ENCODE results near the gene CXXC5. TPM values are rescaled to one million over a fixed set of nuclear protein-coding genes. Genes with fewer than 3 reads are reported as not detected.

CXXC5 gene
- total and polyA plus RNA-seq, 12 donors = 28.7 to 51.6 (median 36.0) TPM

GRCh38 chr5:139667730-139668063 lies 19.5 kb downstream of the CXXC5 start:
- Histone ChIP-seq H3K9me3 (no peaks in the 10 kb centered on the region), H3K4me3 (peak overlapping the region; percentile 24 to 66 (median 56)), H3K27ac (peak overlapping the region; percentile 88 to 98 (median 94)), H3K36me3 (no peaks in the 10 kb centered on the region), H3K4me1 (peaks cover 50 to 99% (median 87%) of the 10 kb centered on the region in 9 donors), H3K27me3 (no peaks in the 10 kb centered on the region)
- 32 to 33% methylated on average over 5 of the region's 5 CpGs for WGBS, 2 donors
- ATAC-seq (peak in 1 of 8 donors; percentile 0), DNase-seq (no peak)
- TF ChIP-seq, protein P1, sequence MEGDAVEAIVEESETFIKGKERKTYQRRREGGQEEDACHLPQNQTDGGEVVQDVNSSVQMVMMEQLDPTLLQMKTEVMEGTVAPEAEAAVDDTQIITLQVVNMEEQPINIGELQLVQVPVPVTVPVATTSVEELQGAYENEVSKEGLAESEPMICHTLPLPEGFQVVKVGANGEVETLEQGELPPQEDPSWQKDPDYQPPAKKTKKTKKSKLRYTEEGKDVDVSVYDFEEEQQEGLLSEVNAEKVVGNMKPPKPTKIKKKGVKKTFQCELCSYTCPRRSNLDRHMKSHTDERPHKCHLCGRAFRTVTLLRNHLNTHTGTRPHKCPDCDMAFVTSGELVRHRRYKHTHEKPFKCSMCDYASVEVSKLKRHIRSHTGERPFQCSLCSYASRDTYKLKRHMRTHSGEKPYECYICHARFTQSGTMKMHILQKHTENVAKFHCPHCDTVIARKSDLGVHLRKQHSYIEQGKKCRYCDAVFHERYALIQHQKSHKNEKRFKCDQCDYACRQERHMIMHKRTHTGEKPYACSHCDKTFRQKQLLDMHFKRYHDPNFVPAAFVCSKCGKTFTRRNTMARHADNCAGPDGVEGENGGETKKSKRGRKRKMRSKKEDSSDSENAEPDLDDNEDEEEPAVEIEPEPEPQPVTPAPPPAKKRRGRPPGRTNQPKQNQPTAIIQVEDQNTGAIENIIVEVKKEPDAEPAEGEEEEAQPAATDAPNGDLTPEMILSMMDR (IDR thresholded peaks at IDR 0.05) = no peak
- intact Hi-C loops (cut with DNase I) = no loop called here

- peaks cover 51 to 99% (median 92%) of the 10 kb centered on the region in 9 donors for H3K4me1 ChIP-seq
- H3K9me3 ChIP-seq = no peaks in the 10 kb centered on the region
- TF ChIP-seq, protein P1 (IDR thresholded peaks at IDR 0.05) = peak in 1 of 9 donors; percentile 12
- peak overlapping the region; percentile 88 to 98 (median 94) for H3K27ac ChIP-seq
- no peaks in the 10 kb centered on the region for H3K27me3 ChIP-seq
- intact Hi-C loops (cut with DNase I) = no loop called here
- peak; percentile 5 to 43 (median 16) for ATAC-seq
- H3K4me3 ChIP-seq = peak overlapping the region; percentile 24 to 66 (median 56)
- peak in 1 of 2 donors; percentile 57 for DNase-seq
- H3K36me3 ChIP-seq = no peaks in the 10 kb centered on the region
- 4% methylated on average over 45 to 55 of the region's 55 CpGs for WGBS, 2 donors
These were observed 20.1 kb downstream of the CXXC5 start for GRCh38 chr5:139668064-139668880.

DNA sequence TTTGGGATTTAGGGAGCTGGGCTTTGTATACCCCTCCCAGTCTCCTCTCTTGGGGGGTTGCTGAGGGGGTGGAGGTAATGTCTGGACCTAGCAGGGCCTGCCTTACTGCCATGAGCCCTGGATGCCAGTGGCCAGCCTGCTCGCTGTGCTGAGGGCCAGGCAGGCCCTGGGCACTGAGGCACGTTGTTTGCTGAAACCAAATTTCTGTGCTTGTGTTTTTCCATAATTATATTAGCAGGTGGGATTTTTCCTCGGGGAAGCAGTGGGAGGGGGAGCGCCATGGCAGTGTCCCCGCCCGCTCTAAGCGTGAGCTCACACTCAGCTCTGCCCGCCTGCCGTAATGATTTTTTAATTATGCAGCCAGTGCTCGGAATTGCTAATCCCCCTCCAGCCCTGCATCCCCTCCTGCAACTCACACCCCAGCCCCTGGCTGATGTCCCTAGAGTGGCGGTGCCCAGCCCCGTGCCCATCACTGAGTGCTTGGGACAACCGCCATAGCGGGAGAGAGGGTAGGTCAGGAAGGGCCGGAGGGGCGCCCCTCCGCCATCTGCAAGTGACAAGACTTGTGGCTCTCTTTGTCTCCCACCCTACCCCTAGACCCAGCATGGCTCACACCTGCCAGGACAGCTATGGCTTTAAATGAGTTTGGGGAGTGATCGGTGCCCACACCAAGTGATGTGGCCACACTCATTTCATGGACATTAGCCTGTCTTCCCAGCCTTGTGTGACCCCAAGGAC lies 20.9 kb downstream of the CXXC5 start:
- no peaks in the 10 kb centered on the region for H3K9me3 ChIP-seq
- no peaks in the 10 kb centered on the region for H3K27me3 ChIP-seq
- H3K36me3 ChIP-seq = no peaks in the 10 kb centered on the region
- peak overlapping the region; percentile 88 to 98 (median 94) for H3K27ac ChIP-seq
- 51 to 53% methylated on average over 18 of the region's 18 CpGs for whole genome bisulfite sequencing, 2 donors
- peak overlapping the region in 9 of 10 donors; percentile 38 to 66 (median 57) for H3K4me3 ChIP-seq
- DNase-seq (no peak), ATAC-seq (peak in 2 of 8 donors; percentile 4 to 6)
- H3K4me1 ChIP-seq = peaks cover 55 to 99% (median 95%) of the 10 kb centered on the region in 9 donors
- intact Hi-C loops (cut with DNase I) = no loop called here
- TF ChIP-seq, protein P1 (IDR thresholded peaks at IDR 0.05) = no peak

DNA sequence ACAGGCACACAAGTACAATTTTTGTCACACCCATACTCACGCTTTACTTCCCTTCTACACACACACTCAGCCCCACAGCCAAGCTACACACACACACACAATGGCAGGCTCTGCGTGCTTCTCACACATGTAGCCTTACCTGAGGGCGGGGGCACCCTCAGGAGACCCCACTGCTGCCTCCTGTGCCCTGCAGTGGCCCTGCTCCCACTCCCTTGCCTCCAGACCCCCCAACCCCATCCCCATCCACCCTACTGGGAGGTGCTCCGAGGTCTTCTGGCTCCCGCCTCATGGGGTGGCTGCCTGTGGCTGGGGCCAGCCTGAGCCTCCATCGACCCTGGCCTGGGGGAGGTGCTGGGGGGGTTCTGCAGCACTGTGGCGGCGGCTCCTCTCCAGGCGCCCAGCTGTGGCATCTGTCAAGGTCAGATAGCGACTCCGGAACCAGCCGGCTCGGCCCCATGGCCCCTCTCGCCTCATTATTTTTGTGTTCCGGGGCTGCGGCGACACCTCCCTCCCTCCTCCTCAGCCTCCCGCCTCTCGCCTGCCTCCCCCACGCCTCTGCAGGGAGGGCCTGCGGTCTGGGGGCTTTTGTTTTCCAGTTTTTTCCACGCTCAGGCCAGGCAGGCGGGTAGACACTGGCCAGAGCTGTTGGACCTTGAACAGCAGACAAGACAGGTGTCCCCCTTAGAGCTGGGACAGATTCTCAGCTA lies 21.7 kb downstream of the CXXC5 start:
- peak; percentile 59 to 65 for DNase-seq
- TF ChIP-seq, protein P1 (IDR thresholded peaks at IDR 0.05) = no peak
- H3K9me3 ChIP-seq = no peaks in the 10 kb centered on the region
- intact Hi-C loops (cut with DNase I) = no loop called here
- peak overlapping the region in 9 of 10 donors; percentile 38 to 66 (median 57) for H3K4me3 ChIP-seq
- peak; percentile 19 to 56 (median 44) for ATAC-seq
- no peaks in the 10 kb centered on the region for H3K27me3 ChIP-seq
- no peaks in the 10 kb centered on the region for H3K36me3 ChIP-seq
- 19 to 21% methylated on average over 23 of the region's 23 CpGs for WGBS, 2 donors
- peak overlapping the region; percentile 88 to 98 (median 94) for H3K27ac ChIP-seq
- peaks cover 58 to 99% (median 95%) of the 10 kb centered on the region in 9 donors for H3K4me1 ChIP-seq

All from heart right ventricle (tissue), 16 donors.